H9 (cell line): ENCODE data around the gene RHBDF1. TPM values are rescaled to one million over a fixed set of nuclear protein-coding genes. Genes with fewer than 3 reads are reported as not detected.
"Not testable (repeated sequence)": the region's sequence is repeated elsewhere in the genome, so short reads cannot be mapped to it uniquely, and the experiment has no call there.

Source experiments
- DNase-seq: peaks from one replicate; pipeline ENCODE4 v3.0.0-alpha.2; 2017
- H2AFZ ChIP-seq: one replicate; pipeline ENCODE4 v1.6.1; 2013; ENCODE audit warnings: mild to moderate bottlenecking, low read length, control low read depth, moderate library complexity
- H2AK5ac ChIP-seq: 2 replicates; pipeline ENCODE4 v1.6.1; 2013; ENCODE audit warnings: low read length, control low read depth, mixed read lengths; ENCODE audit not compliant: insufficient read length
- H2BK120ac ChIP-seq: one replicate; pipeline ENCODE4 v1.6.1; 2013; ENCODE audit warnings: low read depth, mild to moderate bottlenecking, low read length, control low read depth, inconsistent platforms; ENCODE audit not compliant: poor library complexity, severe bottlenecking
- H2BK12ac ChIP-seq: 2 replicates; pipeline ENCODE4 v1.6.1; 2013; ENCODE audit warnings: low read length, control low read depth, mixed read lengths, low read depth; ENCODE audit not compliant: insufficient read length
- H2BK15ac ChIP-seq: 2 replicates; pipeline ENCODE4 v1.6.1; 2013; ENCODE audit warnings: low read depth, low read length, control low read depth
- H2BK20ac ChIP-seq: one replicate; pipeline ENCODE4 v1.6.1; 2013; ENCODE audit warnings: low read depth, mild to moderate bottlenecking, low read length, control low read depth, inconsistent platforms; ENCODE audit not compliant: poor library complexity, severe bottlenecking
- H2BK5ac ChIP-seq: 2 replicates; pipeline ENCODE4 v1.6.1; 2013; ENCODE audit warnings: low read length, control low read depth, mixed read lengths; ENCODE audit not compliant: insufficient read length
- H3K14ac ChIP-seq: 2 replicates; pipeline ENCODE4 v1.6.1; 2013; ENCODE audit warnings: low read length, control low read depth; ENCODE audit not compliant: insufficient read depth
- H3K18ac ChIP-seq: 2 replicates; pipeline ENCODE4 v1.6.1; 2013; ENCODE audit warnings: low read depth, mild to moderate bottlenecking, mixed read lengths, low read length, control low read depth; ENCODE audit not compliant: insufficient read length
- H3K23ac ChIP-seq: 2 replicates; pipeline ENCODE4 v1.6.1; 2013; ENCODE audit warnings: low read length, control low read depth, mixed read lengths, low read depth; ENCODE audit not compliant: insufficient read length
- H3K23me2 ChIP-seq: 2 replicates; pipeline ENCODE4 v1.6.1; 2013; ENCODE audit warnings: low read depth, mild to moderate bottlenecking, mixed read lengths, low read length, control low read depth; ENCODE audit not compliant: insufficient read length, poor library complexity, severe bottlenecking
- H3K27ac ChIP-seq: 2 replicates; pipeline ENCODE4 v1.5.1; 2013; ENCODE audit warnings: low read length, control low read depth, mixed read lengths, low read depth; ENCODE audit not compliant: insufficient read length
- H3K27me3 ChIP-seq: 2 replicates; pipeline ENCODE4 v1.6.1; 2013; ENCODE audit warnings: low read length, control low read depth, inconsistent platforms; ENCODE audit not compliant: insufficient read depth
- H3K4ac ChIP-seq: 2 replicates; pipeline ENCODE4 v1.6.1; 2013; ENCODE audit warnings: low read depth, mild to moderate bottlenecking, control low read depth, inconsistent platforms, low read length, moderate library complexity
- H3K4me1 ChIP-seq: 2 replicates; pipeline ENCODE4 v1.6.1; 2013; ENCODE audit warnings: low read length, control low read depth, inconsistent platforms; ENCODE audit not compliant: insufficient read depth
- H3K4me2 ChIP-seq: 2 replicates; pipeline ENCODE4 v1.6.1; 2013; ENCODE audit warnings: low read length, control low read depth, mixed read lengths; ENCODE audit not compliant: insufficient read length, insufficient read depth
- H3K56ac ChIP-seq: 2 replicates; pipeline ENCODE4 v1.6.1; 2013; ENCODE audit warnings: low read depth, mild to moderate bottlenecking, mixed read lengths, low read length, control low read depth; ENCODE audit not compliant: insufficient read length
- H3K79me1 ChIP-seq: 2 replicates; pipeline ENCODE4 v1.6.1; 2013; ENCODE audit warnings: low read depth, mild to moderate bottlenecking, moderate library complexity, low read length, control low read depth, inconsistent platforms; ENCODE audit not compliant: insufficient read depth, poor library complexity, severe bottlenecking
- H3K79me2 ChIP-seq: 2 replicates; pipeline ENCODE4 v1.6.1; 2013; ENCODE audit warnings: low read length, control low read depth, inconsistent platforms; ENCODE audit not compliant: insufficient read depth
- H3K9ac ChIP-seq: 2 replicates; pipeline ENCODE4 v1.6.1; 2013; ENCODE audit warnings: low read length, control low read depth, mixed read lengths; ENCODE audit not compliant: insufficient read length; ENCODE audit errors: extremely low read depth
- H3K9me3 ChIP-seq: one replicate; pipeline ENCODE4 v1.6.1; 2013; ENCODE audit warnings: low read depth, low read length, inconsistent platforms; ENCODE audit not compliant: control insufficient read depth
- H3T11ph ChIP-seq: one replicate; pipeline ENCODE4 v1.6.1; 2013; ENCODE audit warnings: mild to moderate bottlenecking, low read length, control low read depth, inconsistent platforms
- H4K20me1 ChIP-seq: one replicate; pipeline ENCODE4 v1.6.1; 2013; ENCODE audit not compliant: control insufficient read depth, insufficient read length, insufficient read depth
- H4K5ac ChIP-seq: 2 replicates; pipeline ENCODE4 v1.6.1; 2013; ENCODE audit warnings: low read depth, mild to moderate bottlenecking, mixed read lengths, low read length, control low read depth; ENCODE audit not compliant: insufficient read length
- H4K8ac ChIP-seq: replicated peaks from 2 replicates; pipeline ENCODE4 v1.6.1; 2013; ENCODE audit warnings: low read length, control low read depth, mixed read lengths, low read depth; ENCODE audit not compliant: insufficient read length
- H4K91ac ChIP-seq: 2 replicates; pipeline ENCODE4 v1.6.1; 2013; ENCODE audit warnings: low read depth, mild to moderate bottlenecking, moderate library complexity, mixed read lengths, low read length, control low read depth; ENCODE audit not compliant: insufficient read length
- H3K27ac Mint-ChIP-seq, 3 experiments: 2 replicates in 2 of 3; 3 replicates in 1 of 3; pipeline ENCODE4 v1.8.0; 2020 to 2021; ENCODE audit warnings: mixed read lengths in 3 of 3, mild to moderate bottlenecking in 1 of 3, moderate library complexity in 1 of 3
- H3K27me3 Mint-ChIP-seq: 2 replicates; pipeline ENCODE4 v1.8.0; 2021; ENCODE audit warnings: low read depth, mild to moderate bottlenecking, moderate library complexity, mixed read lengths
- H3K36me3 Mint-ChIP-seq, 3 experiments: 2 replicates in 2 of 3; 3 replicates in 1 of 3; pipeline ENCODE4 v1.8.0; 2020 to 2021; ENCODE audit warnings: low read depth in 3 of 3, mixed read lengths in 3 of 3; ENCODE audit not compliant: insufficient read depth in 1 of 3
- H3K4me1 Mint-ChIP-seq, 2 experiments: 2 replicates each; pipeline ENCODE4 v1.8.0; 2020; ENCODE audit warnings: mixed read lengths in 2 of 2
- H3K4me3 Mint-ChIP-seq, 2 experiments: 2 replicates in 1 of 2; 3 replicates in 1 of 2; pipeline ENCODE4 v1.8.0; 2020 to 2021; ENCODE audit warnings: mild to moderate bottlenecking in 2 of 2, mixed read lengths in 2 of 2, moderate library complexity in 1 of 2
- H3K9me3 Mint-ChIP-seq, 2 experiments: 2 replicates in 1 of 2; 3 replicates in 1 of 2; pipeline ENCODE4 v1.8.0; 2020; ENCODE audit warnings: mild to moderate bottlenecking in 2 of 2, mixed read lengths in 2 of 2, moderate library complexity in 1 of 2
- CTCF ChIP-seq: fragments of 200-600 bp; sonication (generic); conservative IDR thresholded peaks from 3 replicates; pipeline ENCODE4 v1.8.0; 2021; ENCODE audit warnings: antibody characterized with exemption, mild to moderate bottlenecking
- WGBS: extraction: QIAGEN DNeasy Blood & Tissue Kit; methylation state at CpG from one replicate; pipeline ENCODE4 v1.1.7; 2013; ENCODE audit warnings: missing lambda C conversion rate, low lambda C conversion rate, mixed read lengths; ENCODE audit not compliant: insufficient read length; ENCODE audit errors: extremely low coverage; 5-methylcytosine and 5-hydroxymethylcytosine counted together
- total RNA-seq: library from RNA; stranded (reverse); gene quantifications from 2 replicates; pipeline ENCODE4 v1.2.1, GENCODE V29; 2021

The RHBDF1 gene
- total RNA-seq, 1 experiment from 2014 or later = 34.6 TPM

DNA sequence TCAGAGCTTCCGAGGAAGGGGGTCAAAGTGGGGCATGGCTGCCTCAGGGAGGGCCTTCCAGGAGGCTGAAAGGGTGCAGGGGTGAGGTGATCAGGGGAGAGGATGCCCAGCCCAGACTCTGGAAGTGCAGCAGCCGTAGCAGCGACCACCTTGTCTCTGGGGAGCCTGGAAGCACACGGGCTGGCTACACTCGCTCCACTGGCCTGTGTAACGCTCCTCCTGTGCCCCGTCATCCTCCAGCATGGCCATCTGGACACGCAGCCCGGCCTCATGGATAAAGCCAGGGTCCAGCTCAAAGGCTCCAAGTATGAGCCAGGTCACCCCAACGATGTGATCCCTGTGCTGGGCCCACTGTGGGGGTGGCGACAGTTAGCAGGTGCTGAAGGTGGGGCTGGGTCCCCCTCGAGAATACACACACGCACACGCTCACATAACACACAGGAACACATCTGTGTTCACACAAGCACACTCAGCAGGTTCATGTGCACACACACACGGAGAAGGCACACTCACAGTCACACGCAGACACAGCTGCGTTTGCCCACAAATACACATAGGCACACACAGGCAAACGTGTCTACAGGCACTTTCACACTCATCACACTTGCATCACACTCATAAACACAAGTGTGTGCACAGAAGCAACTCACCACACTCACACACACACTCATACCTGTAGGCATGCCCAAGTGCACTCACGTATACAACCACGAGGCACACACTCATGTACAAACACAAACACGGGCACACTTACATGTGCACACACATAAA lies 38.4 kb downstream of the RHBDF1 start:
- Histone ChIP-seq H3K4ac (no peak overlapping the region), H2BK20ac (no peak overlapping the region), H4K20me1 (no peaks in the 10 kb centered on the region), H3K9me3 (no peaks in the 10 kb centered on the region), H4K5ac (no peak overlapping the region), H3K9ac (no peak overlapping the region), H2AFZ (no peak overlapping the region), H2BK120ac (no peak overlapping the region), H3K14ac (no peak overlapping the region), H3K23ac (no peak overlapping the region), H3K79me1 (no peaks in the 10 kb centered on the region), H2BK12ac (no peak overlapping the region), H3K79me2 (no peaks in the 10 kb centered on the region), H4K91ac (no peak overlapping the region), H3K18ac (no peak overlapping the region), H3K4me1 (no peaks in the 10 kb centered on the region), H3K4me2 (no peak overlapping the region), H2BK15ac (no peak overlapping the region), H3T11ph (no peak overlapping the region), H3K27me3 (no peaks in the 10 kb centered on the region), H4K8ac (no peak overlapping the region), H2BK5ac (no peak overlapping the region), H3K27ac (no peak overlapping the region), H3K56ac (no peak overlapping the region), H2AK5ac (no peak overlapping the region), H3K23me2 (no peaks in the 10 kb centered on the region)
- Mint-ChIP-seq H3K4me3 (no peak overlapping the region), H3K27ac (no peak overlapping the region; a peak in 2 of 7 replicates), H3K9me3 (no peaks in the 10 kb centered on the region; a peak in 1 of 5 replicates), H3K36me3 (peaks cover 3 to 16% (median 11%) of the 10 kb centered on the region in 3 experiments; a peak in 4 of 7 replicates), H3K4me1 (no peaks in the 10 kb centered on the region), H3K27me3 (no peaks in the 10 kb centered on the region)
- TF ChIP-seq CTCF = no peak
- no CpG with 5 or more reads among the region's 21 CpGs for WGBS
- DNase-seq = no peak

DNA sequence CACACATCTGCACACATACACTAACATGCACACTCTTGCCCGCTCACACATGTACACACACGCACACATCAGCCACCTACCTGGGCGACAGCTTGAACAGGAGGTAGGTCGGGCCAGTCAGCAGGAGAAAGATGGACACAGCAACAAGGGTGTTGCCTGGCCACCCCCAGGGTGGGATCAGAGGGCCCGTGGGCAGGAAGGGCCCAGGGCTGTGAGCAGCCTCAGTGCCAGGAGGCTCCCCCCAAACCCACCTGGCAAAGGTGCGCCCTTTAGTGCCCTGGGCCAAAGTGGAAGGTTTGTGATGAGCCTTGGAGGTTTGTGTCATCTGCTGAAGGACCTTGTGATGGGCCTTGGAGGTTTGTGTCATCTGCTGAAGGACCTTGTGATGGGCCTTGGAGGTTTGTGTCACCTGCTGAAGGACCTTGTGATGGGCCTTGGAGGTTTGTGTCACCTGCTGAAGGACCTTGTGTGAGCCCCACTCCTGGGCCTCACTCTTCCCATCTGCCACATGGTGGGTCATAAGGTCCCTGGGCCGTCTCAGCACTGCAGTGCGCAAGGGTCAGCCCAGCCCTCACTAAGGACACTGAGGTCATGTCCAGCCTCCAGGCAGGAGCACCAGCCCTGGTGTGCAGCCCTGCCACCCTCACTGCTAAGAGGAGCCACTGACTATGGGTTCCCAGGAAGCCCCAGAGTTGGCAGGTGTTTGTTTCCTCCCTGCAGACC lies 39.1 kb downstream of the RHBDF1 start:
- H3K4me2 ChIP-seq, H4K91ac ChIP-seq, H2AK5ac ChIP-seq, H2BK20ac ChIP-seq, H3K18ac ChIP-seq, H3K9me3 Mint-ChIP-seq, H2BK15ac ChIP-seq, H3K23ac ChIP-seq, H2BK12ac ChIP-seq, H3K4me1 Mint-ChIP-seq, H3K23me2 ChIP-seq, H3K9me3 ChIP-seq, H3K14ac ChIP-seq, H4K8ac ChIP-seq, H2AFZ ChIP-seq, H3K79me1 ChIP-seq, H3K27ac Mint-ChIP-seq, H3T11ph ChIP-seq, H3K27me3 Mint-ChIP-seq, DNase-seq, H3K9ac ChIP-seq, H3K4ac ChIP-seq, H4K20me1 ChIP-seq, H2BK5ac ChIP-seq, H3K4me1 ChIP-seq, H3K56ac ChIP-seq, H3K27me3 ChIP-seq, H3K27ac ChIP-seq, H3K79me2 ChIP-seq, H2BK120ac ChIP-seq, H3K4me3 Mint-ChIP-seq, H4K5ac ChIP-seq: not testable (repeated sequence)
- H3K36me3 Mint-ChIP-seq = peaks cover 3 to 13% (median 11%) of the 10 kb centered on the region in 3 experiments; a peak in 4 of 7 replicates
- WGBS = no CpG with 5 or more reads among the region's 8 CpGs
